ENCODE results near the gene LEP.

The LEP gene

DNA sequence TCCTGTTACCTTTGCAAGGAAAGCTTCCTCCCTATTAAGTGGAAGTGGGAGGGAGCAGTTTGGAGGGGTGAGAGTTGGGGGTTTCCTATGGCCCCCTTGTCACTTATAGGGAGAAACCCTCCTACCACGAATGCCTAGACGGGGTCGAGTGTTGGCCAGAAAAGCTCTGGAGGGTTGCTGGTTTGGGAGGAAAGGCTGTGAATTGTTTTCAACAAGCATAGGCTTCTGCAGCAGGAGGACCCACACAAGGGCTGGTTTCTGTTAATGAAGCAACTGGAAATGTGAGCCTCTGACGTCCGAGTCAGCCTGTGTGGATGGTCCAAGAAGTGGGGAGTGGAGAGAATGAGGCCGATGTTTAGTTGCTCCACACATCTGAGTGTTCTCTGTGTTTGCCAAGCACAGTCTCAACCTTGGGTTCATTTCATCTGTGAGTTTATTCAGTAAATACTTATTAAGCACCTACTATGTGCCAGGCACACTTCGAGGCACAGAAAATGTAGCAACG, 37.3 kb upstream of the LEP start:
- no peaks in the 10 kb centered on the region for H3K36me3 ChIP-seq (ENCODE audit: control insufficient read depth, insufficient read depth, low read length)
- H3K27me3 ChIP-seq (ENCODE audit: control insufficient read depth, insufficient read depth, low read length), result peaks cover 63% of the 10 kb centered on the region
- no peak overlapping the region for H3K4me3 ChIP-seq (ENCODE audit: low read depth, low read length)
- peaks cover 8% of the 10 kb centered on the region; the same call in 1 of the 2 replicates for H3K4me1 ChIP-seq (ENCODE audit: control insufficient read depth, insufficient read depth, low read length)
- no peak overlapping the region for H3K9ac ChIP-seq (ENCODE audit: low read depth, low read length)
- no peak overlapping the region for H3K27ac ChIP-seq (ENCODE audit: low read depth, low read length)
- H3K9me3 ChIP-seq (ENCODE audit: control insufficient read depth, insufficient read depth, low read length), result no peaks in the 10 kb centered on the region

GRCh38 chr7:128204455-128204854, 36.6 kb upstream of the LEP start:
- Histone ChIP-seq H3K4me3 (ENCODE audit: low read depth, low read length) (no peak overlapping the region), H3K27ac (ENCODE audit: low read depth, low read length) (no peak overlapping the region), H3K36me3 (ENCODE audit: control insufficient read depth, insufficient read depth, low read length) (no peaks in the 10 kb centered on the region), H3K9me3 (ENCODE audit: control insufficient read depth, insufficient read depth, low read length) (no peaks in the 10 kb centered on the region), H3K27me3 (ENCODE audit: control insufficient read depth, insufficient read depth, low read length) (peaks cover 60% of the 10 kb centered on the region), H3K9ac (ENCODE audit: low read depth, low read length) (no peak overlapping the region), H3K4me1 (ENCODE audit: control insufficient read depth, insufficient read depth, low read length) (peaks cover 8% of the 10 kb centered on the region; the same call in 1 of the 2 replicates)

GRCh38 chr7:128205068-128205467, 36.0 kb upstream of the LEP start:
- H3K4me1 ChIP-seq (ENCODE audit: control insufficient read depth, insufficient read depth, low read length), result peaks cover 10% of the 10 kb centered on the region; the same call in 1 of the 2 replicates
- H3K27me3 ChIP-seq (ENCODE audit: control insufficient read depth, insufficient read depth, low read length), result peaks cover 58% of the 10 kb centered on the region
- no peaks in the 10 kb centered on the region for H3K36me3 ChIP-seq (ENCODE audit: control insufficient read depth, insufficient read depth, low read length)
- H3K9ac ChIP-seq (ENCODE audit: low read depth, low read length), result no peak overlapping the region
- no peak overlapping the region for H3K4me3 ChIP-seq (ENCODE audit: low read depth, low read length)
- no peaks in the 10 kb centered on the region for H3K9me3 ChIP-seq (ENCODE audit: control insufficient read depth, insufficient read depth, low read length)
- H3K27ac ChIP-seq (ENCODE audit: low read depth, low read length), result no peak overlapping the region

DNA sequence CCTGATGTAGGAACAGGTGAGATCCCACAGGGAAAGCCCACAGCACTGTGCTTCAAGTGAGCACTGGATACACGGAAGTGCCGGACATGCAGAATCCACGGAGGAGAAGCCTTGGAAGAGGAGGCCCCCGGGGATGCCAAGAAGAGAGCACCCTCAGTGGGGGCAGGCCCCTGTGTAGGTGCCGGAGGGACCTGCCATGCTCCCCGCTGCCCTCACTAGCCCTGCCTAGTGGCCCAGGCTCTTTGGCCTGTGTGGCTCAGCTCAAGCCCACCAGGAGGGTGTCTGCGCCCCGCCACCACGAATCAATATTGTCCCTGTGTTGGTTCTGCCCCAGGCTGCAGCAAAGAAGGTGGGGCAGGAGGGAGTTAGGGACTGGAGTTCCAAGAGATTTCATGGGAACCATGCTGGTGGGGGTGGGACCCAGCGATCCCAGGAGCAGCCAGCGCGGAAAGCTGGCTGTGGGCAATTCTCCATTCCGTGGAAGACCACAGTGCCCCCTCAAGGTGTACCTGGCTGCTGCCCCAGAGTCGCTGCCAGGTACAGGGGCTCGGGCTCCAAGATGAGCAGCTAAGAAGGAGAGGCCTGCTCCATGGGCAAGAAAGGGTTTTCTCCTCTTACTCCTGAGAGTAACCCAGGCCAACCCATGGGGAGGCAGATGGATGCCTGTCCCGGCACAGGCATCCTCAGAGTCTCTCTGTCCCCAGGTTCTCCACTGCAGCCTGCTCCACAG, 34.9 kb upstream of the LEP start:
- Histone ChIP-seq H3K27me3 (ENCODE audit: control insufficient read depth, insufficient read depth, low read length) (peaks cover 53% of the 10 kb centered on the region), H3K36me3 (ENCODE audit: control insufficient read depth, insufficient read depth, low read length) (no peaks in the 10 kb centered on the region), H3K9ac (ENCODE audit: low read depth, low read length) (no peak overlapping the region), H3K4me3 (ENCODE audit: low read depth, low read length) (no peak overlapping the region), H3K27ac (ENCODE audit: low read depth, low read length) (no peak overlapping the region), H3K4me1 (ENCODE audit: control insufficient read depth, insufficient read depth, low read length) (peaks cover 6% of the 10 kb centered on the region; the same call in 1 of the 2 replicates), H3K9me3 (ENCODE audit: control insufficient read depth, insufficient read depth, low read length) (no peaks in the 10 kb centered on the region)

GRCh38 chr7:128206747-128207500, 34.2 kb upstream of the LEP start:
- Histone ChIP-seq H3K9ac (ENCODE audit: low read depth, low read length) (no peak overlapping the region), H3K27me3 (ENCODE audit: control insufficient read depth, insufficient read depth, low read length) (peaks cover 46% of the 10 kb centered on the region), H3K4me3 (ENCODE audit: low read depth, low read length) (no peak overlapping the region)

DNA sequence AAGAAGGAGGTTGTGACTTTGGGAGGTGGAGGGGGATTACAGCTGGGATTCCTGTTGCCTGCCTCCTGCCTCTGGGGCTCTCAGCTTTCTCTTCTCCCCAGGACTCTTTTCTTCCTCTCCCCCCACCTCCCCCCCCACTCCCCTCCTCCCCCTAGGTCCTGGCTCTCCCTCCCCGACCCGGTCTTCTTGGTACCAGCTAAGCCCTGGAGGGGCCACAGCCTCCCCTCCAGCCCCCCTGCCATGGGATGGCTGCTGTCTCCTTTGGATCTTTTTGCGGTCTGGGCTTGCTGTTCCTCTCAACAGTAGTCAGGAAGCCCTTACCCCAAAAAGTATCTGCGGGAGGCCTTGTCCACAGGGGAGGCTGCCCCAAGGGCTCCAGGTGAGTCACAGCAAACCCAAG, 33.5 kb upstream of the LEP start:
- Histone ChIP-seq H3K9ac (ENCODE audit: low read depth, low read length) (no peak overlapping the region), H3K4me3 (ENCODE audit: low read depth, low read length) (no peak overlapping the region), H3K36me3 (ENCODE audit: control insufficient read depth, insufficient read depth, low read length) (no peaks in the 10 kb centered on the region), H3K27me3 (ENCODE audit: control insufficient read depth, insufficient read depth, low read length) (peaks cover 39% of the 10 kb centered on the region), H3K4me1 (ENCODE audit: control insufficient read depth, insufficient read depth, low read length) (peaks cover 8% of the 10 kb centered on the region; the same call in 1 of the 2 replicates), H3K27ac (ENCODE audit: low read depth, low read length) (no peak overlapping the region), H3K9me3 (ENCODE audit: control insufficient read depth, insufficient read depth, low read length) (no peaks in the 10 kb centered on the region)

More at GRCh38 chr7:128206747-128207500, 34.2 kb upstream of the LEP start:
- Histone ChIP-seq H3K27ac (ENCODE audit: low read depth, low read length) (no peak overlapping the region), H3K4me1 (ENCODE audit: control insufficient read depth, insufficient read depth, low read length) (peaks cover 3% of the 10 kb centered on the region; the same call in 1 of the 2 replicates), H3K36me3 (ENCODE audit: control insufficient read depth, insufficient read depth, low read length) (no peaks in the 10 kb centered on the region), H3K9me3 (ENCODE audit: control insufficient read depth, insufficient read depth, low read length) (no peaks in the 10 kb centered on the region)

GRCh38 chr7:128209229-128210035, 31.6 kb upstream of the LEP start:
- Histone ChIP-seq H3K4me3 (ENCODE audit: low read depth, low read length) (no peak overlapping the region), H3K9me3 (ENCODE audit: control insufficient read depth, insufficient read depth, low read length) (no peaks in the 10 kb centered on the region), H3K4me1 (ENCODE audit: control insufficient read depth, insufficient read depth, low read length) (peaks cover 14% of the 10 kb centered on the region), H3K27me3 (ENCODE audit: control insufficient read depth, insufficient read depth, low read length) (peaks cover 24% of the 10 kb centered on the region), H3K27ac (ENCODE audit: low read depth, low read length) (no peak overlapping the region), H3K9ac (ENCODE audit: low read depth, low read length) (no peak overlapping the region), H3K36me3 (ENCODE audit: control insufficient read depth, insufficient read depth, low read length) (no peaks in the 10 kb centered on the region)

DNA sequence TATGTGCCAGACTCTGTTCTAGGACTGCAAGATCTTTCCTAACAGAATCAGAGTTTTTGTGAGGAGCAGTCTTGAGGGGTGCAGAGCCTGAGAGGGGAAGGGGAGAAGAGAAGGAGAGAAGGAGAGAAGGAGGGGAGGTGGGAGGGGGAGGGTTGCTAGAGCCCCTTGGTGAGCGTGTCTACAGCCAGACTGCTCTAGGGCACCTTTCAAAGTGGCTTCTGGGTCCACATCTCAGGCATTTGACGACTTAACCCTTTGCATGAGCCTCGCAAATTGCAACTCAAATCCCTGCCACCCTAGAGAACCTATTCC, 31.1 kb upstream of the LEP start:
- Histone ChIP-seq H3K9ac (ENCODE audit: low read depth, low read length) (no peak overlapping the region), H3K27me3 (ENCODE audit: control insufficient read depth, insufficient read depth, low read length) (peaks cover 19% of the 10 kb centered on the region), H3K9me3 (ENCODE audit: control insufficient read depth, insufficient read depth, low read length) (no peaks in the 10 kb centered on the region), H3K27ac (ENCODE audit: low read depth, low read length) (no peak overlapping the region), H3K4me3 (ENCODE audit: low read depth, low read length) (no peak overlapping the region), H3K4me1 (ENCODE audit: control insufficient read depth, insufficient read depth, low read length) (peaks cover 14% of the 10 kb centered on the region), H3K36me3 (ENCODE audit: control insufficient read depth, insufficient read depth, low read length) (no peaks in the 10 kb centered on the region)

DNA sequence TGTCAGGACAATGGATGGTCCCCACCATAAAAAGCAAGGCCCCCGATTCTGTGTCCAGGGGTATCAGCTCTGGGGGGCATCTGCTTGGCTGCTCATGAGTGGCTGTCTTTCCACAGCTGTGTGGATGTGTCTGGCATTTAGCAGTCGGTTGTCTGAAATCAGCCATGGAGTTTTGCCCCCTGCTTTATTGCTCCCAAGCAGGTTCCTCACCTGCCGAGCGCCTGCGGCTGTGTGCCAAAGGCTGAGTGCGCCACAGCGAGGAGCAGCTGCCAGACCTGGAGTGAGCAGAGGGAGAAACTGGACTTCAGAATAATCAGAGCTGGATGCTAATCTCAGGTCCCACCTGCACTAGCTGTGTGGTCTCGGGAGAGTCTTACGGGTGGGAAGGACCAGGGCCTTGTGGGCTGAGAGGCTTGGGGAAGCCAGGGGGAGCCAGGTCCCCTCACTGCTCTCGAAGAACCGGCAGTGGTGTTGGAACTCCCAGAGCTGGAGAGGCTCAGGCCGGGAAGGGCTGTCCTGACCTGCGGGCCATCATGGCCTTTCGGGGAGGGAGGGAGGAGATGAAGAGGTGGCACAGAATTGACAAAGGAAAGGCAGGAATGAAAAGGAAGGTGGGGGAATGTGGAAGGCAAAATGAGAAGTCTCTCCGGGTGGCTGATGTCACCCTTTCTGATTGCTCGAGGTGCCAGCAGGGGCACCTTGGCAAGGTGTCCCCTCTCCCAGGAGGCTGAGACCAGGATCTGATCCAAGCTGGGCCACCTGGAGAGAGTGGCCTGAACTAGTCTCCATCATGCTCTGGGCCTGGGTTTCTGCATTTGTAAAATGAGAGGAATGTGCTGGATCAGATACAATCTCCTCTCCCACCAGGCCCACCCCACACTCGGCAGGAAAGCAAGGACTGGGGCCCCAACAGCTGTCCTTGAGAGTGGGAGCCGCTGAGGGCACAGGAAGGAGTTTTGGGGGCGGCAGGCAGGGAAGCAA, 30.2 kb upstream of the LEP start:
- no peak overlapping the region for H3K9ac ChIP-seq (ENCODE audit: low read depth, low read length)
- no peaks in the 10 kb centered on the region for H3K36me3 ChIP-seq (ENCODE audit: control insufficient read depth, insufficient read depth, low read length)
- H3K9me3 ChIP-seq (ENCODE audit: control insufficient read depth, insufficient read depth, low read length), result no peaks in the 10 kb centered on the region
- H3K4me1 ChIP-seq (ENCODE audit: control insufficient read depth, insufficient read depth, low read length), result peaks cover 14% of the 10 kb centered on the region
- peaks cover 18% of the 10 kb centered on the region for H3K27me3 ChIP-seq (ENCODE audit: control insufficient read depth, insufficient read depth, low read length)
- no peak overlapping the region for H3K27ac ChIP-seq (ENCODE audit: low read depth, low read length)
- H3K4me3 ChIP-seq (ENCODE audit: low read depth, low read length), result no peak overlapping the region

- peaks cover 14% of the 10 kb centered on the region for H3K4me1 ChIP-seq (ENCODE audit: control insufficient read depth, insufficient read depth, low read length)
- no peaks in the 10 kb centered on the region for H3K36me3 ChIP-seq (ENCODE audit: control insufficient read depth, insufficient read depth, low read length)
- H3K27ac ChIP-seq (ENCODE audit: low read depth, low read length), result no peak overlapping the region
- H3K27me3 ChIP-seq (ENCODE audit: control insufficient read depth, insufficient read depth, low read length), result peaks cover 15% of the 10 kb centered on the region
- H3K9ac ChIP-seq (ENCODE audit: low read depth, low read length), result no peak overlapping the region
- no peak overlapping the region for H3K4me3 ChIP-seq (ENCODE audit: low read depth, low read length)
- H3K9me3 ChIP-seq (ENCODE audit: control insufficient read depth, insufficient read depth, low read length), result no peaks in the 10 kb centered on the region
Observed at GRCh38 chr7:128211626-128212025, 29.5 kb upstream of the LEP start.
